EH (cell line): ENCODE results near the gene MLLT10.

Experiments used
- DNase-seq: peaks from one replicate; pipeline ENCODE4 v3.0.0-alpha.2; 2015; ENCODE audit warnings: low read depth

Gene MLLT10

DNA sequence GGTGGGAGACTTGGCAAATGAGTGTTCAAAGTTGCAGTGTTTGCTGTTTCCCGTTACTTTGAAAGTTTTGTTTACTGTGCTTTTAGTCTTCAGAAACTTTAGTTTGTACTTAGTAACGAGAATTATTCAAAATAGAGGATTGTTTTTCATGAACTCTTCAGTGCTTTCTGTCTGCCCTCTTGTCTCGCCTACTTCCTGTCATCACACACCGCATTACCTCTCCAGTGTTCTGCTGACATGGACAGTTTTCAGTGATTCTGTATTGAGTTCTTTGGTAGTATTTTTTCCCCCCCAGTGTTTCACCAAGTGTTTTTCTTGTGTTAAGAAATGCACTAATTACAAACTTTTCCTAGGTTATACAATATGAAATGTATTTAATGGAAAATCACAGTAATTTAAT, 207.0 kb downstream of the MLLT10 start:
- DNase-seq, result no peak

DNA sequence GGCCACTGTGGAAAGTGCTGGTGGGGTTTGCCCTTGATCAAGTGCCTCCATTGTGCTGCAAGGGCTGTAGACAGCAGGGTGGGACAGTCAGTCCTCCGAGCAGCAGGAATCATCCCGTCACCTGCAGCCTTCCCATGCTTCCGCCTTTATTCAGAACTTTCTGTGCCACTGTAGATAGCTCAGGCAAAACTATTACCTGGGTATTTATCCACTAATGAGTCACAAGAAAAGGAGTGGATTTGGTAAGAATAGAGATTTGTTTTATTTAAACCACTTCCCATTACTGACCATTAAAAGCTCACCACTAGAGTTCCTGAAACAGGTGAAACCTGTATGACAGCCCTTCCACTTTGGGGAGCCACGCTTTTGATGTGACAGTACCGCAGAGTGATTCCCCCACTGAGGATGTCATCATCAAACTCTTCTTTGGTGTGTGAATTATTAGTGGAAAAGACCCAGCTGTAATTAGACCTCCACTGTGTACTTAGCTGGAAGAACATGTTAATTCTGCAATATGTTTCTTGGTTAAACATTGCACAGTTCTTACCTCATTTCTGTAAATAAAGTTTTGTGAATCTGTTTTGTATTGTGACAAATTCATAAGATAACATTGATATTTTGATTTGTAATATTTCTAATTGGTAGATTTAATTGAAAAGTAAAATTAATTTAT, 208.8 kb downstream of the MLLT10 start:
- no peak for DNase-seq

DNA sequence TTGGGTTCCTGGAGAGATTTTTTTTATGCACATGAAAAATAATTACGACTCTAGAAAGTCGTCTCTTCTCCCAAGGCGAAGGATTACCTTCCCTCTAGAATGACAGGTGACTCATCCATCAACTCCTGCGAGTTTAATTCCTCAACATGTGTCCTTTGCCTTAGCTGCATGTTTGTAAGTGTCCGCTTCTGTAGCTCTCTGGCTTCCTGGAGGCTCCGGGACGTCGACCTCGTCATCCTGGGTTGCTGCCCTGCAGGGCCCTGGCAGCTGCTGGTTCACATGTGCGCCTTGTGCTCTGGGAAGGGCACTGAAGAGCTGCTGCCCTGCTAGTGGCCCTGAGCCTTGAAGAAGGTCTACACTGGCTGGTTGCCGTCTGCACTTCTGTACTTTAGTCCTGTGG, 210.2 kb downstream of the MLLT10 start:
- DNase-seq, result no peak

DNA sequence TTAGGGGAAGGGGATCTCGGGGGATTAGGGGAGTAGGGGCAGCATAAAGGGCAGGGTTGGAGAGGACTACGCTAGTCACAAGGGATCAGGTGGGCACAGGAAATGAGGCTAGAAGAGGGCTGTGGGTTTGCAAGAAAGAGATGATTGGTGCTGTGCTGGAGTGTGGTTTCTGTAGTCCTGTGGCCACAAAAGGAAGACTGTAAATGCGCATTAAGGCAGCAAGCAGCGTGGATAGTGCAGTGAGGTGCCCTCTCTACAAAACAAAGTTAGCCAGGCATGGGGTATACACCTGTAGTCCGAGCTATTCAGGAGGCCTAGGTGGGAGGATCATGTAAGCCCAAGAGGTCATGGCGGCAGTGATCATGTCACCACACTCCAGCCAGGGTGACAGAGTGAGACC, 212.1 kb downstream of the MLLT10 start:
- no peak for DNase-seq

DNA sequence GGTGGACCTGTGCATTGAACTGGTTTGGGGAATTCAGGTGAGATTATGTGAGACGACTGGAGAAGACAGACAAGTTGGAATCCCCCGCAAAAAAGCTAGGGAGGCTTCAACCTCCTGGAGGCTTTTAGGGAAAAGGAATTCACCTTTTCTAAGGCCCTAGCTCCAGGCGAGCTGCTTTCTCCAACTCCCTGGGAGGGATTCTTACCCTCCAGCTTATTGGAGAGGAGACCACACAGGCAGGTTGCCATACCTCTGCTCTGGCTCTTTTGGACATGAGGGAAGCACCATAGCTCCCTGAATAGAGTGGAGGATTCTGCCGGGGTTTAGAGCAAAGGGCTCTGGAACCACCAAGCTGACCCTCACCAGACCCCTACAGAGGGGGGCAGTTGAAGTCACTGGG, 213.8 kb downstream of the MLLT10 start:
- DNase-seq, result no peak

DNA sequence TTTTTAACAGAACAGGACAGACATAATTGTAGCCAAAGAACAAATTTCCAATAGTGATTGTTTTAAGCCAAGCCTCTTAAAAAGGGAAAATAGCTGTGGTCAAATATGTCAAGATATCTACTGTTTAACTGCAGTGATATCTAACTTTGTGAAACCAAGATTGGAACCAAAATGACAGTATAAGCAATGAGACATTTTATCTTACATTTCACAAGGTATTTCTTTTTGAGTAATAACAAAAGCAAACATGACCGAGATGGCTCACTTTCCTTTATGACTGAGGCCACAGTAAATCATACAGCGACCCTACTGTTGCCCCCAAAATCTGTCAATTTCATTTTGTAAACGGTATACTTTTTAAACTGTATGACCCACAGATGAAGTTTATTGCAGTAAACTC, 215.8 kb downstream of the MLLT10 start:
- no peak for DNase-seq

DNA sequence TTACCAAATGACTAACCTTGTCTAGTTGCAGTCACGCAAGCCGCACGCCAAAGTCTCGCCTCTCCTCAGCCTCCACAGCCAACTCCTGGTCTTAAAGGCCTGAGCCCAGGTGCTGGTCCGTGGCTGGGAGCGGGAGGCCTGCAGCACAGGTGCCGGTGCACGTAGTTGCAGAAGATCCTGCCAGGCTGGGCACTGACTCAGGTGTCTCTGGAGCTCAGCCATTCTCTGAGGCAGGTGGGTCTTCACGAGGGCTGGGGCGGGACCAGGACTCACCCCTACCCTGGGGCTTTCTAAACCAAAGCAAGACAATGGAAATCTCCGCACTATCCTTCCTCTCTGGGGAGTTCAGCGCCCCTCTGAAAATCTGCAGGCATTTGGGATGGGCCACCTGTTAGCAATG, 216.4 kb downstream of the MLLT10 start:
- no peak for DNase-seq

DNA sequence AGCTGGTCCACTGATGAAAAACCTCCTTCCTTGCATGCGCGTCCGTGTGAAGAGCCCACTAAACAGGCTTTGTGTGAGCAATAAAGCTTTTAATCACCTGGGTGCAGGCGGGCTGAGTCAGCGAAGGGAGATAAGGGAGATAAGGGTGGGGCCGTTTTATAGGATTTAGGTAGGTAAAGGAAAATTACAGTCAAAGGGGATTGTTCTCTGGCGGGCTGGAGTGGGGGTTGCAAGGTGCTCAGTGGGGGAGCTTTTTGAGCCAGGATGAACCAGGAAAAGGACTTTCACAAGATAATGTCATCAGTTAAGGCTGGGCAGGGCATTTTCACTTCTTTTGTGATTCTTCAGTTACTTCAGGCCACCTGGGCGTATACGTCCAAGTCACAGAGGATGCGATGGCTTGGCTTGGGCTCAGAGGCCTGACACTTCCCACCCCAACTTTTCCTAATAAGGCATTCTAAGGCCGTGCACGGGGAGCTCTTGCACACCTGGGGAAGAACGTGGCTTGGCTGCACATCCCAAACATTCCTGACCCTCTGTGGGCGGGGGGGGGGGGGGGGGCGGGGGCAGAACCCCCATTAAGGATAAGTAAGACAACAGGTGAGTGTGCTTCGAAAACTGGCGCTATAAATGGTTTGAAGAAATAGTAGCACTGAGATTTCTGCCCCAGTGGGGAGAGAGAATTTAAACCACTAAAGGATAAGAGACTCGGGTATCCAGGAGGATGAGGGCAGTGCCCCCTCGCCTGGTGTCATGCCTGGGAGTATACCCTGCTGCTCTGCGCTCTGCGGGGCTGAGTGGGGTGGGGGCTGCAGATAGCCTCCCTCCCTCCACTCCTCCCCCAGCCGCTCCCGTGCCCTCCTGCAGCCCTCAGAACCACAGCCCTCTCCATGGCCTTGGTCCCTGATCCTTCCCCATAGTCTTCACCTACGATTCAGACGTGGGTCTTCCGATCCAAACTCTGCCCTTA, 217.6 kb downstream of the MLLT10 start:
- DNase-seq, result no peak

DNA sequence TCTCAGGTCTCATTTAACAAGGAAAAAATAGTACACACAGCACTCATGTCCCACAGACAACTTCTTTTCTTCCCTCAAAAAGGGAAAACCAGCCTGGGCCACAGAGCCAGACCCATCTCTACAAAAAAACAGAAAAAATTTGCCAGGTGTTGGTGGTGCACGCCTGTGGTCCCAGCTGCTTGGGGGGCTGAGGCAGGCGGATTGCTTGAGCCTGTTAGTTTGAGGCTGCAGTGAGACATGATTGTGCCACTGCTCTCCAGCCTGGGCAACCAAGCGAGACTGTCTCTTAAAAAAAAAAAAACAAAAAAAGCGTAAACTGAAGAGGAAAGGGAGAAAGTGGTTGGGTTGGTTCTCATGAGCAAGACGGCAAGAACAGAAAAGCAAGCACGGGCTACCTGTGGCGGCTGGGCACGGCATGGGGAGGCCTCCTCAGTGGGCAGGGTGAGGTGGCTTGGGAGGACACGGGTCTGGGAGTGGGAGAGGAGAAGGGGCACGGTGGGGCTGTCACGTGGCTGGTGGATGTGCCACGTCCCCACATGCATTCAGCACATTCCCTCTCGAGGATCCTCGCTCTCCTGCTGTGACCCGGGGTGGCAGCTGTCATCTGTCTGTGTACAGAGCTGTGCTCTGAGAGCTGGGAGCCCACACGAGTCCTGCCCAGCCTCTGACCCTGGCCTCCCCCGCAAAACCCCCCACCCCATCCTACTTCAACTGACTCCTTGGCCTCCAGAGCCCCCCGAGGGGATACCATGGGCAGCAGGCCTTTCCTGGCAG, 219.7 kb downstream of the MLLT10 start:
- DNase-seq, result no peak

DNA sequence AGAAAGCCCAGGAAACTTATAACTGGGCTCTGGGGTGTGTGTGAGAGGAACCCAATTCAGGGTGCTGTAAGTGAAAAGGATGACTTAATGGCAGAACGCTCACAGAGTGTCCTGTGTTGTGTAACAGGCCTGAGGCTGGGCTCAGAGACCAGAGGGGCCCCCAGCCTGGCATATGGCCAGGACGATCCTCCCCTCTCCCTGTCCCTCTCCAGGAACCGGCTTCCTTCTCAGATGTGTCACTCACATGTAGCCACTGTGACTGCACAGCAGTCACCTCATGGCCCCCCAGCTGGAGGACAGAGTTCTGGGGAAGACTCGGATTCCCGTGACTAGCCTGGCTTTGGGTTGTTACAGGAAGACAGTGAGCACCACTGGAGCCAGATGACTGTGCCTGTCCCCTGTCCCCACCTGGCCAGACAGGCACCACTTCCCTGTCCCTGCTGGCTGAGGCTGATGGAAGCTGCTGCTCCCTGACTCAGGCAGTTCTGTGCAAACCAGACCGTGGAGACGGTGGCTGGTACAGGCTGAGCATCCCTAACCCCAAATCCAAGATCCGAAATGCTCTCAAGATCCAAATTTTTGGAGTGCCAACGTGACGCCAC, 220.5 kb downstream of the MLLT10 start:
- no peak for DNase-seq

DNA sequence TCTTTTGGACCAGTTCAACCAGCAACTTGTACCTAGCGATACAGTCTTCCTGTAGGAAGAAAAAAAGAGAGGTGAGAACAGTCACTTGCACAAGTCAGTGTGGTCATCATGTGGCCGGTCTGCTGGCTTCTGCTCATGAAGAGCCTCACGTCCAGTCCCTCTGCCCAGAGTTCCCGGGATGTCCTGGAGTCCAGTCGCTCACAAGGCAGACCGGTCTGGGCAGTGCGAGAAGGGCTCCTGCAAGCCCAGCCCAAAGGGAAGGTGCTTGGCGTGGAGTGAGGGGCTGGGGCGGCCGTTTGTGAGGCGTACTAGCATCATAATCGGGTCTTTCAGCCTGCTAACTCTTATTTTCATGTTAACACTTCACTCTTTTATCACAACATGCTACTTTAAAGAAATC, 222.7 kb downstream of the MLLT10 start:
- DNase-seq, result no peak

DNA sequence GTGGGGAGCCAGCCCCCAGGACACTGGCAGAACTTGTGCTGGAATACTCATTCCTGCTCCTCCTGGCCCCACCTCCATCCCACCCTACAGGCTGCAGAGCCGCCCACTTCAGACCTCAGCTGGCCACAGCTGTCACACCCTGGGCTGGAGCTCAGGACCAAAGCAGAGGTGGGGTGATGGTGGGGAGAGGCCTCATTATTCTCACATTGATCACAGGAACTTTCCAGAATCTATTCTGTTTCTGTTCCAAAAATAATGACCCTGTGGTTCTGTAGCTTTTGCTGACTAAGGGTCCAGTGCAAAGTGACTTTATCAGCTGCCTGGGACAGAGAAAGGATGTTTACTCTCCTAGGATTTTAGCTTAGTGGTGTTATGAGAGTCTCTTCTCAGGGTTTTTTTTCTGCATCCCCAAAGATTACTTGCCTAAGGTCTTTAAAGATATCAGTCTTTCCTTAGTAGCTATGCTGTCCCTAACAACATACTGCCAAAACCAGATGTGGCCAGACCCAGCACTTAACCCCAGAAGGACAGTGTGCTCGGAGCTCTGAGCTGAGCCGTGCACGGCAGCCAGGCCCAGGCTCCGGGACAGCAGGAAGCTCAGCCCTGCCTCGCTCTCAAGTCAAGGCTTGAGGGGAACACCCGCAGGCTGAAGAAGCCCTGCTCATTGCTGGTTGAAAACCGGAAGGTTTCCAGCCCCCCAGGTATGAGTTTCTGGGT, 223.3 kb downstream of the MLLT10 start:
- DNase-seq, result no peak

DNA sequence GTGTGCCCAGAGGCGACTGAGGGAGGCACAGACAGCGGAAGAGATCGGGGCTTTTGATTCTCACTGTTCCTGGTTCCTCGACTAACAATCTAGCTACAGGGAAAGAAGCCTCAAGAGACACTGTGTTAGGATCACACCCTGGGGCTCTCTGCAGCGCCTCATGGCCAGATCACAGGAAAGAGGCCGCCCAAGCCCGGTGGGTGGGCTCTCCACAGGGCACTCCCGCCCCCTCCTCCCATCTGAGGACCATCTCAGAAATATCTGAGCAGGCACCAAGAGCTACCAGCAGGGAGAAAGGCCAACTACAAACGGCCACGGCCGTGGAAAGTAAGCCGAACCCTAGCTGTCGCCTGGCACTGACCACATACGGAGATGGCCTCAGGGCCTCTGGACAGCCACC, 224.2 kb downstream of the MLLT10 start:
- DNase-seq, result no peak

DNA sequence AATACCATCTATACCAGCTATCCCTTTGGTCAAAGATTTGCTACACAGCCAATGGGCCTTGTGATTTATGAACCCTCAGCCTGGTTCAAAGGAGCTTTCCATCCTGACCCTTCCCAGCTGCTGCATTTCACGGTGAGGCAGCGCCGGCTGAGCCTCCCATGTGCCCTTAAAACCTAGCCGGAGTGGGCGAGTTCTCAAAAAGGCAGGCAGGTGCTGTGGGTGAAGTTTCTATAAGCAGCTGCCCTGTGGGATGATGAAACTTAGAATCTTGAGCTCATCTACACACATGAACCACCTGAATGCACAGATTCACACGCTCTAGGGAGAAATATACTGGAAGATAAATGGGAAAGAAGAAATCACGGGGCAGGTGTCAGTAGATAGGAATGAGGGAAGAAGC, 224.7 kb downstream of the MLLT10 start:
- no peak for DNase-seq

DNA sequence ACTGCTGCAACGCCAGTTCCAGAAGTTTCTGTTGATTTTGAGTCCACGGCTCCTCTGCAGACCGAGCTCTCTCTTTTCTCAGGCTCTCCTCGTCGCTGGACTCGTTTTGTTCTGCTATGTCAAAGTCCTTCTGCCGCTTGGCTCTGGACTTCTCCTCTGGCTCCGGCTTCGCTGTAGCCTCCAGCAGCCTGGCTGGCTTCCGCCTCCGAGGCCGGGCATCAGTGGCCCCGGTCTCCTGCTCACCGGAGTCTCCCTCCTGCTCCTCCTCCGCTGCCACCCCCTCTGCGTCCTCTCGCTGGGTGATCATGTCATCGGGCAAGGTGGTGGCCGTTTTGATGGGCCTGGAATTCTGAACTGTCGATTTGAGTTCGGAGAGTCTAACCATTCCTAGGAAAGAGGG, 225.2 kb downstream of the MLLT10 start:
- no peak for DNase-seq

DNA sequence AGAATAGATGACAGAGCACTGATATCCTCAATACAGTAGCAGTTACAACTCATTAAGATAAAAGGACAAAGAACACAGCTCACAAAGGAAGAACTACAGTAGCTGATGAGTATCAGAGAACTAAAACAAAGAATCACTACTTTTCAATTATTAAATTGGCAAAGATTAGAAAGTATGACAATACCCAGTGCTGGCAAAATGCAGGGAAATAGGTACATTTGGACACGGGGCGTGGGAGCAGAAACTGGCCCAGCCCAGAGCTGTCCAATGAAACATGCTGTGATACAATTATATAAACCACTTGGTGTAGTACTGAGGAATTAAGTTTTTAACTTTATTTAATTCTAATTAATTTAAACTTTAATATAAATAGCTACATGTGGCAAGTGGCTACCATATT, 226.3 kb downstream of the MLLT10 start:
- no peak for DNase-seq

DNA sequence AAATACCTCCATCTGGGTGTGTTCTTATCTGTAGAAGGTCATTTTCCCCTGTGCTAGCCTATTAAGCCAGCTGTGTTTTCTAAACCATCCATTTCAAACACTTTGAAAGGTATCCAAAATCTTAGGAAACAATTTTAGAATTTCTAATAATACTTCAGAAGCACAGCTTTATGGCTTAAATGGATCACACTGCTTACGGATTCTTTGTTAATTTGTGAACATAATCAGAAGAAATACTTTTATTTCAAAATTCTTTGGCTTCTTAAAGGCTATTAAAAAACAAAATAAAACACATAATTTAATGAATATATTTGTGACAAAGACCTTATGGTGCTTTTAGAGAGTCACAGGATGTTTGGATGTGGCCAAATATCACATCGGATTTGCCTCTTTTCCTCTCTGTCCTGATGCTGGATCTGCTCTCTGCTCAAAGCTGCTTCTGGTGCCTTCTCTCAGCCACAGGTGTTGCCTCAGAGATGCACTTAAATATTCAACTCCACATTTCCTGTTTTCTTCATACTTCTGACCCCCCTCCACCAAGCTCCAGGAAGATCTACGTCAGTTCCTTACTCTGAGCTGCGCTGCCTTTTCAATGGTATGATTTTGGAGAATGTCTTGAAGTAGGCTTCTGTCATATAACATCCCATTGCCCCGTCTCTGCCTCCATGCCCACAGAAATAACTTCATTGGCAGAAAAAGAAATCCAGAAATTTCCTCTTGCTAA, 230.6 kb downstream of the MLLT10 start:
- no peak for DNase-seq

DNA sequence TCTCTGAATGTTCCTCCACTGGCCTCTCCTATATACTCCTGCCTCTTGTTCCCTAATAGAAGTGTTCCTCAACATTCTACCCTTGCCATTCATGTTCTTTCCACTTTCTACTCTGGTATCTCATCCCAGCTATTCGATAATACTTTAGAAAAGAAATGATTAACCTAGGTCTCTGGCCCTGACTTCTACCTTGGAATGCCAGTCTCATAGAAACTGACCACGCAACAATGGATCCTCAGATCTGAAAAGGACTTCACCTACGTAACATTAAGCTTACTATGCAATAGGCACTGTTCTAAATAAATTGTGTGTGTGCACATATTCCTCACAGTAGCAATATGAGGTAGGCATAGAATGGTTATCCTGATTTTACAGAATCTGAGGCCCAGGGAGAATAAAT, 235.0 kb downstream of the MLLT10 start:
- no peak for DNase-seq

DNA sequence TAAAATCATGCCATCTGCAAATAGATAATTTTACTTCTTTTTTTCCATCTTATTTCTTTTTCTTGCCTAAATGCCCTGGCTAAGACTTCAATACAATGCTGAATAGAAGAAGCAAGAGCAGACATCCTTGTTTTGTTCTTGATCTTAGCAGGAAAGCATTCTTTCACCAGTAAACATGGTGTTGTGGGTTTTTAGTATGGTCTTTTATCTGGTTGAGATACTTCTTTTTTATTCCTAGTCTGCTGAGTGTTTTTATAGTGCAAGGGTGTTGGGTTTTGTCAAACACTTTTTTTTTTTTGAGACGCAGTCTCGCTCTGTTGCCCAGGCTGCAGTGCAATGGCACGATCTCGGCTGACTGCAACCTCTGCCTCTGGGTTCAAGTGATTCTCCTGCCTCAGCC, 237.2 kb downstream of the MLLT10 start:
- DNase-seq, result no peak

DNA sequence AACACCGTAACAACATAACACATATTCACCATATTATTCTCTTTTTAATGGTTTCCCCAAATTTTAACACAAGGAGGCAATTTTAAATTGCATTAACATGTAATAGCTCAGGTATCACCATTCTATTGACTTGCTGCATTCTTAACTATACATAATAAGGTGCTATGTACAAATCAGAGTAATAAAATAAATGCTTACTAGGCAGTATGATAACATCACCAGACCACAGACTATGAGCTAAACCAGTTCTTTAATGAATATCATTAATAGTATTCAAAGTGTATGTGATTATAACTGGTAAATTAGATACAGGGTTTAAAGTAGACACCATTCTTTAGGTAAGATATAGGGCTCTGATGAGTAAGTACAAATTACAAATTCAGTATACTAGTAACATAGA, 242.9 kb downstream of the MLLT10 start:
- DNase-seq, result no peak

DNA sequence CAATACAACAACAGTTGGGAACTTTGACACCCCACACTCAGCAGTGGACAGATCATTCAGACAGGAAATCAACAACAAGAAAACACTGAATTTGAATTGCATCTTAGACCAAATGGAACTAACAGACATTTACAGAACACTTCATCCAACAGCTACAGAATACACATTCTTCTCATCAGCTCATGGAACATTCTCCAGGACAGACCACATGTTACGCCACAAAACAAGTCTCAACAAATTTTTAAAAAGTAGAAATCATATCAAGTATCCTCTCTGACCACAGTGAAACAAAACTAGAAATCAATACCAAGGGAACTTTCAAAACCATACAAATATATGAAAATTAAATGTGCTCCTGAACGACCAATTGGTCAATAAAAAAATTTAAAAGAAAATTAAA, 257.2 kb downstream of the MLLT10 start:
- no peak for DNase-seq
